NCI-H1436 (cell line): Measurements from ENCODE around the gene TMEM63C.

ENCODE experiments used
- DNase-seq: peaks from one replicate; lab custom pipeline; 2025; lab: John Stamatoyannopoulos, UW

TMEM63C gene

GRCh38 chr14:77253333-77254190 is 72.0 kb downstream of the TMEM63C start:
- no peak for DNase-seq

- no peak for DNase-seq
Measured at GRCh38 chr14:77256694-77257093, 75.1 kb downstream of the TMEM63C start.

GRCh38 chr14:77257700-77258099 is 76.1 kb downstream of the TMEM63C start:
- no peak for DNase-seq

- no peak for DNase-seq
Measured at GRCh38 chr14:77258566-77258965, 77.0 kb downstream of the TMEM63C start.

- DNase-seq, result no peak
Measured at GRCh38 chr14:77259025-77259715, 77.6 kb downstream of the TMEM63C start.

GRCh38 chr14:77260199-77260598 is 78.6 kb downstream of the TMEM63C start:
- no peak for DNase-seq

- no peak for DNase-seq
Measured at GRCh38 chr14:77260631-77261030, 79.0 kb downstream of the TMEM63C start.

GRCh38 chr14:77264466-77265186 is 83.0 kb downstream of the TMEM63C start:
- no peak for DNase-seq

GRCh38 chr14:77265187-77265515 is 83.6 kb downstream of the TMEM63C start:
- DNase-seq, result no peak

GRCh38 chr14:77265561-77266335 is 84.2 kb downstream of the TMEM63C start:
- DNase-seq, result no peak

GRCh38 chr14:77266336-77266735 is 84.7 kb downstream of the TMEM63C start:
- DNase-seq, result no peak

- DNase-seq, result no peak
Measured at GRCh38 chr14:77267937-77268699, 86.5 kb downstream of the TMEM63C start.

GRCh38 chr14:77268989-77269600 is 87.5 kb downstream of the TMEM63C start:
- no peak for DNase-seq

GRCh38 chr14:77270361-77271112 is 88.9 kb downstream of the TMEM63C start:
- DNase-seq, result no peak

- no peak for DNase-seq
Measured at GRCh38 chr14:77271113-77271710, 89.6 kb downstream of the TMEM63C start, which contains the start of gene NGB. NGB (minus strand) TSS chr14:77271206; CDS start chr14:77270937, 269 bp downstream.

GRCh38 chr14:77272261-77272660 is 90.7 kb downstream of the TMEM63C start:
- no peak for DNase-seq

GRCh38 chr14:77273796-77274195 is 92.2 kb downstream of the TMEM63C start:
- DNase-seq, result no peak

- DNase-seq, result no peak
Measured at GRCh38 chr14:77275041-77275580, 93.5 kb downstream of the TMEM63C start.

- no peak for DNase-seq
Measured at GRCh38 chr14:77275601-77276017, 94.0 kb downstream of the TMEM63C start.
